Retinal pigment epithelial cell (primary cell): Measurements from ENCODE around the gene TCOF1.

Experiments
- DNase-seq: peaks from one replicate; pipeline ENCODE4 v3.0.0-alpha.2; 2010; ENCODE audit warnings: low read depth
- H3K4me3 ChIP-seq: 2 replicates; pipeline ENCODE4 v1.5.1; 2011; ENCODE audit warnings: mild to moderate bottlenecking, low read length, control low read depth, moderate library complexity
- TF ChIP-seq, protein P1 (sequence below): conservative IDR thresholded peaks from 2 replicates; pipeline ENCODE4 v1.5.1; 2011; ENCODE audit warnings: low read depth, low read length, control low read depth, inconsistent platforms

TCOF1 gene

DNA sequence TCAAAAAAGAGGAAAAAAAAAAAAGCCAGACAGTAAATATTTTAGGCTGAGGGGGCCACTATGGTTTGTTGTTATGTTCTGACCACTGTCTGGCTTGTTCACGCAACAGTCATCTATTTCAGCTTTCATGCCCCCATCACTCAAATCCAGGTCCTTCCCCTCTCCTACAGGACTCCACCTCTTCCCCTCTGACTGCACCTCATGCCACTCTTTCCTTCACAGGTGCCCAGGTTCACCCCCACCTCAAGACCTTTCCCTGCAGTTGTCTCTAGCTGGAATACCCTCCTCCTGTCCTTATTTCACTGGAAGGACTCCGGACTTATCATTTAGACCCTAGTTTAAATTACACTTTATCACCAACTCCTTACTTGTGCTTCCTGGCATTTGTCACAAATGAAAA is 88.6 kb downstream of the TCOF1 start:
- TF ChIP-seq, protein P1, sequence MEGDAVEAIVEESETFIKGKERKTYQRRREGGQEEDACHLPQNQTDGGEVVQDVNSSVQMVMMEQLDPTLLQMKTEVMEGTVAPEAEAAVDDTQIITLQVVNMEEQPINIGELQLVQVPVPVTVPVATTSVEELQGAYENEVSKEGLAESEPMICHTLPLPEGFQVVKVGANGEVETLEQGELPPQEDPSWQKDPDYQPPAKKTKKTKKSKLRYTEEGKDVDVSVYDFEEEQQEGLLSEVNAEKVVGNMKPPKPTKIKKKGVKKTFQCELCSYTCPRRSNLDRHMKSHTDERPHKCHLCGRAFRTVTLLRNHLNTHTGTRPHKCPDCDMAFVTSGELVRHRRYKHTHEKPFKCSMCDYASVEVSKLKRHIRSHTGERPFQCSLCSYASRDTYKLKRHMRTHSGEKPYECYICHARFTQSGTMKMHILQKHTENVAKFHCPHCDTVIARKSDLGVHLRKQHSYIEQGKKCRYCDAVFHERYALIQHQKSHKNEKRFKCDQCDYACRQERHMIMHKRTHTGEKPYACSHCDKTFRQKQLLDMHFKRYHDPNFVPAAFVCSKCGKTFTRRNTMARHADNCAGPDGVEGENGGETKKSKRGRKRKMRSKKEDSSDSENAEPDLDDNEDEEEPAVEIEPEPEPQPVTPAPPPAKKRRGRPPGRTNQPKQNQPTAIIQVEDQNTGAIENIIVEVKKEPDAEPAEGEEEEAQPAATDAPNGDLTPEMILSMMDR: no peak
- H3K4me3 ChIP-seq: no peak overlapping the region
- DNase-seq: no peak

DNA sequence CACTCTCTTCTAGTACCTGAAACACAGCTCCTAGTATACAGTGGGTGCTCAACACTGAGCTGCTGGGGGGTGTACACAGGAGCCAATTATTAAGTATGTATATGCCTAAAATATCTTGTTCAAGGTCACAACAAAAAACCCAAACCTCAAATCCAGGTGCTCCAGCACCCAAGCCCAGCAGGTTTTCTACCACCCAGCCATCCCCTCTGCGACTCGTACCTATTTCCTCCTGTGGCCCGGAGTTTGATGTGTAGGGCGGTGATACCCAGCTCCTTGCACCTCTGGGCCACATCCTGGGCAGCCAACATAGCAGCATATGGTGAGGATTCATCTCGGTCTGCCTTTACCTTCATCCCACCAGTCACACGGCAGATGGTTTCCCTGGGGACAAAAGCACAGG is 89.1 kb downstream of the TCOF1 start:
- no peak overlapping the region for H3K4me3 ChIP-seq
- TF ChIP-seq, protein P1: no peak
- DNase-seq: no peak

DNA sequence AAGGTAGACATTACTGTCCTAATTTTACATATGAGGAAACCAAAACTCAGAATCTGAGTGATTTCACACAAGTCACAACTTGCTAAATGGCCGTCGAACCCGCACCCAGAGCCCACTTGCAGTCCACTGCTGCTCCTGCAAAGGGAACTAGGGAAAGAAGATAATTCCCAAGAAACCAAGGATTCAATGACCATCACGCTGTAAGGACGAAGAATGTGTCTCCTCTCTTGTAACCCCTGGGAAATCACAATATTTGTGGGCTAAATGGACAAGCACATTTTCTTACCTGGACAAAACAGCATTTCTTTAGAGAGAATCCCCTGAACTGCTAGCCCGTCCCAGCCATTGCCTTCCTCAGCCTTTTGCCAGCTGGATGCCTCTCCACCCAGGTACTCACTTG is 89.7 kb downstream of the TCOF1 start:
- H3K4me3 ChIP-seq: peak overlapping the region; percentile 84
- TF ChIP-seq, protein P1: no peak
- no peak for DNase-seq

DNA sequence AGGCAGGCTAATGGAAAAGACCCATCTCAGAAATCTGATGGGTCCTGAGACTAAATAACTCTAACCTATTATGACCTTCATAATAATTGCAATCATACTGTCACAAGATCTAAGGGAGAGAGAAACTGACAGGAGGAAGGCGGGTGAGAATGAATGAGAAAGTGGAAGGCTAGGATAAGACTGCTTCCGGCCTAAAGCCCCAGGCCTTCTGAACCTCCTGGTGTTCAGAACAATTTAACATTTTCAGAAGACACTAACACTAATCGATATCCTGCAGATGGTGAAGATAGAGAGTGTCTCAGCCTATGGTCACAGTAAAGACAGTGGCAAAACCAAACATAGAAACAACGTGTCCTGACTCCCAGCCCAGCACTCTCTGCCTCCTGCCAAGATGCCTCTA is 90.8 kb downstream of the TCOF1 start:
- DNase-seq: no peak
- TF ChIP-seq, protein P1: no peak
- peak overlapping the region; percentile 84 for H3K4me3 ChIP-seq

DNA sequence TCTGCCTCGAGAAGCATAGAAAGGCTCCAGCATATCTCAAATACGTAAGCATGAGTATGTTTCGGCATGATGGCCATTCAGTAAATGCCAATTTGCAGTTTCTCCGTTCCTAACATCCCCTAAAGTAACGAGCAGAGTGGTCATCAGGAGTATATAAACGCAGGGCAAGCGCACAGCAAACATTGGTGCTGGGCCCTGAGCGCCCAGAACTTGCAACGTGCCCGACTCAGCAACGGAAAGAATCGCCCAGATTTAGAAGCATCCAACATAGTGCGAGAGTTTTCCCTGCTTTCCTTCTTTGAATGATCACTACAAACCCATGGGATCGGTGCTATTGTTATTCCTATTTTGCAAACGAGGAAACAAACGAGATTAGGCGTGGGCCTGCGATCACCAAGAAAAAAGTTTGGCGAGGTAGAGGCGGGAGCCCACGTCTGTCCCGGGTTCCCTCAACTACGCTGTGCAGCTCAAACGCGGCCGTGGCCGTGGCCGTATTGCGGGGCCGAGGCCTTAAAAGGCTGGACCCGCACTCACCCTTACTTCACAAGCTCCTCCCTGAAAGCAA is 91.5 kb downstream of the TCOF1 start:
- TF ChIP-seq, protein P1: no peak
- peak overlapping the region; percentile 84 for H3K4me3 ChIP-seq
- no peak for DNase-seq
